Ovary (tissue), 9 donors: ENCODE data around the gene TLE4. TPM values are rescaled to one million over a fixed set of nuclear protein-coding genes. Genes with fewer than 3 reads are reported as not detected.

Experiments
- DNase-seq, 5 donors: peaks; one replicate each; pipeline ENCODE4 v3.0.0-alpha.2; 2019 to 2020
- H3K27ac ChIP-seq, 2 donors: fragments of 200-600 bp; one replicate each; pipeline versions ENCODE4 v1.5.1 to v1.8.0; 2019 to 2022
- H3K27me3 ChIP-seq: fragments of 200-600 bp; one replicate; pipeline ENCODE4 v1.8.0; 2022
- H3K36me3 ChIP-seq: fragments of 200-600 bp; sonication (generic); one replicate; pipeline ENCODE4 v1.5.1; 2019
- H3K4me1 ChIP-seq: one replicate; pipeline ENCODE4 v1.8.1; 2013; ENCODE audit warnings: mild to moderate bottlenecking, moderate library complexity; ENCODE audit not compliant: insufficient read depth
- H3K4me3 ChIP-seq: fragments of 200-600 bp; sonication (generic); one replicate; pipeline ENCODE4 v1.5.1; 2017
- H3K9me3 ChIP-seq, 2 donors: fragments of 200-600 bp in 1 of 2; sonication (generic) in 1 of 2; one replicate each; pipeline versions ENCODE4 v1.5.1 to v1.8.1; 2013 to 2019; ENCODE audit warnings: mild to moderate bottlenecking in 1 of 2, moderate library complexity in 1 of 2
- EP300 ChIP-seq: sonication (generic); formaldehyde crosslinking; IDR thresholded peaks from one replicate; pipeline ENCODE4 v1.6.1; 2017; ENCODE audit warnings: antibody characterized with exemption
- POLR2A ChIP-seq: fragments of 450-650 bp; IDR thresholded peaks from one replicate; pipeline ENCODE4 v1.6.1; 2017; ENCODE audit warnings: antibody characterized with exemption, mild to moderate bottlenecking, moderate library complexity
- WGBS, 3 donors: extraction: QIAGEN DNeasy Blood & Tissue Kit in 1 of 3; methylation state at CpG; one replicate each; pipeline versions ENCODE4 v1.1.5 to v1.1.7; 2013 to 2017; 5-methylcytosine and 5-hydroxymethylcytosine counted together
- intact Hi-C, 4 donors: fragments of 100-400 bp; cut with DNase I; formaldehyde crosslinking; loops; one replicate each; pipeline versions ENCODE4 v1.11.0 to v1.15.1; 2022 to 2023
- polyA plus RNA-seq, 2 donors: library from polyadenylated mRNA; stranded (reverse); fragments of 200-250 nt in 1 of 2; fragments of 350-450 nt in 1 of 2; fragmentation: Illumina TruSeq in 1 of 2; extraction: RNeasy Lipid Tissue Mini Kit (QIAGEN cat#74804) in 1 of 2; gene quantifications; one replicate each; pipeline ENCODE4 v1.2.3, GENCODE V29; 2013 to 2014
- total RNA-seq, 7 donors: library from RNA; depleted of rRNA in 2 of 7; stranded (reverse); fragments of >200 nt in 2 of 7; fragmentation: NEBNext Ultra II Directional in 3 of 7; extraction: Animal tissue kit (Norgen Biotek cat#: 25700) in 3 of 7; gene quantifications; one replicate each; pipeline versions ENCODE4 v1.1.0 to v1.2.4, GENCODE V29; 2016 to 2023
- TF ChIP-seq, protein P1 (sequence below), 3 donors: fragments of 450-650 bp in 2 of 3; fragments of 200-600 bp in 1 of 3; IDR thresholded peaks; one replicate each; pipeline versions ENCODE4 v1.5.1 to v1.8.0; 2016 to 2022; ENCODE audit warnings: antibody characterized with exemption in 3 of 3, mild to moderate bottlenecking in 1 of 3
- donor health status: DM: no; HTN: no; CAD: no; lungs with moderate emphysema.
- donor health status: DM: no; HTN: no; CAD: no.
- donor health status: Bipolar disorder and iron deficiency.
- donor health status: DM: yes; HTN: yes; CAD: no.
- donor health status: DM: no; HTN: no; CAD: no.
- donor health status: DM: yes; HTN: yes; CAD: no.

The TLE4 gene
- total and polyA plus RNA-seq, 9 donors: 34.6 to 67.5 (median 54.6) TPM

- no peak overlapping the region for H3K27ac ChIP-seq
- no peaks in the 10 kb centered on the region for H3K9me3 ChIP-seq
- 61 to 80% (median 66%) methylated on average over 7 of the region's 7 CpGs for WGBS, 3 donors
- H3K4me3 ChIP-seq: no peak overlapping the region
- peaks cover 21% of the 10 kb centered on the region for H3K4me1 ChIP-seq
- H3K27me3 ChIP-seq: no peaks in the 10 kb centered on the region
- H3K36me3 ChIP-seq: no peaks in the 10 kb centered on the region
- TF ChIP-seq, protein P1, sequence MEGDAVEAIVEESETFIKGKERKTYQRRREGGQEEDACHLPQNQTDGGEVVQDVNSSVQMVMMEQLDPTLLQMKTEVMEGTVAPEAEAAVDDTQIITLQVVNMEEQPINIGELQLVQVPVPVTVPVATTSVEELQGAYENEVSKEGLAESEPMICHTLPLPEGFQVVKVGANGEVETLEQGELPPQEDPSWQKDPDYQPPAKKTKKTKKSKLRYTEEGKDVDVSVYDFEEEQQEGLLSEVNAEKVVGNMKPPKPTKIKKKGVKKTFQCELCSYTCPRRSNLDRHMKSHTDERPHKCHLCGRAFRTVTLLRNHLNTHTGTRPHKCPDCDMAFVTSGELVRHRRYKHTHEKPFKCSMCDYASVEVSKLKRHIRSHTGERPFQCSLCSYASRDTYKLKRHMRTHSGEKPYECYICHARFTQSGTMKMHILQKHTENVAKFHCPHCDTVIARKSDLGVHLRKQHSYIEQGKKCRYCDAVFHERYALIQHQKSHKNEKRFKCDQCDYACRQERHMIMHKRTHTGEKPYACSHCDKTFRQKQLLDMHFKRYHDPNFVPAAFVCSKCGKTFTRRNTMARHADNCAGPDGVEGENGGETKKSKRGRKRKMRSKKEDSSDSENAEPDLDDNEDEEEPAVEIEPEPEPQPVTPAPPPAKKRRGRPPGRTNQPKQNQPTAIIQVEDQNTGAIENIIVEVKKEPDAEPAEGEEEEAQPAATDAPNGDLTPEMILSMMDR (IDR thresholded peaks at IDR 0.05): no peak
- TF ChIP-seq POLR2A: no peak
- no peak for TF ChIP-seq EP300
- intact Hi-C loops: no loop called here
- DNase-seq: no peak
These were observed 8.3 kb downstream of the TLE4 start for GRCh38 chr9:79580055-79580454.

DNA sequence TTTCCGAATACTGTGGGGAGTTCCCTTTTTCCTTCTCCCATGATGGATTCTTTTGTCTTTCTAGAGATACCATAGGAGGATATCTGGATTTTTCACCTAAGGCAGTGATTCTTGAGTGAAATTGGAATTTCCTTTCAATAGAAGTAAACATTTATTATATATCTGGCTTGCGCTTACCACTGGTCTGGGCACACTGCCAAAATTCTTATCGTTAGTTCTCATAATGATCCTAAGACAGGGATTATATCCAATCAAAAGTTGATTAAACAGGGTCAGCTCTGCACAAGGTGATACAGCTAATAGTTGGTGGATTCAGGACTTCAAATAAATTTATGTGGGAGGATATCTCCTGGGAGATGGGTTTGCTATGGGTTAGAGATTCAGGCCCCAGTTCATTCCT is 9.6 kb downstream of the TLE4 start:
- intact Hi-C loops: no loop called here
- WGBS, 3 donors: 37 to 56% (median 49%) methylated on average over 3 of the region's 3 CpGs
- no peaks in the 10 kb centered on the region for H3K27me3 ChIP-seq

GRCh38 chr9:79581794-79582193 is 10.0 kb downstream of the TLE4 start:
- intact Hi-C loops: no loop called here
- TF ChIP-seq, protein P1 (IDR thresholded peaks at IDR 0.05): no peak
- no peak for TF ChIP-seq EP300
- TF ChIP-seq POLR2A: no peak
- Histone ChIP-seq H3K4me3 (no peak overlapping the region), H3K27me3 (no peaks in the 10 kb centered on the region), H3K27ac (no peak overlapping the region), H3K4me1 (peaks cover 24% of the 10 kb centered on the region), H3K36me3 (no peaks in the 10 kb centered on the region), H3K9me3 (no peaks in the 10 kb centered on the region)
- 35 to 43% (median 39%) methylated on average over 3 of the region's 3 CpGs for WGBS, 3 donors
- no peak for DNase-seq

More for the DNA sequence above, 9.6 kb downstream of the TLE4 start:
- H3K4me3 ChIP-seq: no peak overlapping the region
- no peak for DNase-seq
- no peak overlapping the region for H3K27ac ChIP-seq
- peaks cover 24% of the 10 kb centered on the region for H3K4me1 ChIP-seq
- TF ChIP-seq POLR2A: no peak
- H3K36me3 ChIP-seq: no peaks in the 10 kb centered on the region
- no peaks in the 10 kb centered on the region for H3K9me3 ChIP-seq

DNA sequence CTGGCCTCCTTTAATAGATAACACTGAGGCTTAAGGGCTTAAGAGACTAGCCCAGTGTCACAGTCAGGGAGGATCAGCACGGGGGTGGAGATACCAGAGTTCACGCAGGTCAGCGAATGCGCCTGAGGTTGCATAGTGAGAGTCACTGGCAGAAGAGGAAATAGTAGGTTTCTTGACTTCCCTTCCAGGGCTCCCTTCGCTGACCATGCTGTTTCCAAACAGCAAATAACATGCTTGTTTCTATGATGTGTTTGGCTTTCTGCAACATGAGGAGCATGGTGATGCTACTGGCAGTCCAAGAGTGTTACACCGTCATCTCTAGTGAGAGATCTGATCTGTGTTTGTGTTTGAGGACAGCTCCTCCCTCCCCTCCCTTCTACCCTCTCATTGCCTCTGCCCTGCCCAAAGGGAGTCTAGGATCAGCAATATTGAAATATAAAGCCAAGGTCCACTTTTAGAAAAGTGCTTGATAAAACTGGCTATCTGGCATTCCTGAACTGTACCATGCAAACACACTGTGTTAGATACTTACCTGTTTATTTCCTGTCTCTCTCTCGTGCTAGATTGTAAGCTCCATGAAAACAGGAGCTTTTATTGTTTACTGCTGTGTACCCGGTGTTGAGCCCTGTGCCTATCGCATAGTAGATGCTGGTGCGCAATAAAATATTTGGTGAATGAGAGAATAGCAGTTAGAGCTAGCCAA is 12.3 kb downstream of the TLE4 start:
- TF ChIP-seq, protein P1 (IDR thresholded peaks at IDR 0.05): no peak
- no peak for TF ChIP-seq POLR2A
- TF ChIP-seq EP300: no peak
- 77 to 80% (median 79%) methylated on average over 10 of the region's 10 CpGs for WGBS, 3 donors
- Histone ChIP-seq H3K36me3 (no peaks in the 10 kb centered on the region), H3K4me1 (peaks cover 32% of the 10 kb centered on the region), H3K27me3 (no peaks in the 10 kb centered on the region), H3K4me3 (no peak overlapping the region), H3K27ac (no peak overlapping the region), H3K9me3 (no peaks in the 10 kb centered on the region)
- no peak for DNase-seq
- intact Hi-C loops: no loop called here

- no peaks in the 10 kb centered on the region for H3K9me3 ChIP-seq
- 46 to 74% (median 53%) methylated on average over 2 of the region's 2 CpGs for WGBS, 3 donors
- H3K27ac ChIP-seq: no peak overlapping the region
- no peak for DNase-seq
- H3K4me3 ChIP-seq: no peak overlapping the region
- no peaks in the 10 kb centered on the region for H3K27me3 ChIP-seq
- TF ChIP-seq, protein P1 (IDR thresholded peaks at IDR 0.05): no peak
- H3K4me1 ChIP-seq: peaks cover 32% of the 10 kb centered on the region
- H3K36me3 ChIP-seq: no peaks in the 10 kb centered on the region
- intact Hi-C loops: no loop called here
These were observed 12.9 kb downstream of the TLE4 start for GRCh38 chr9:79584655-79584982.
